ENCODE data around the gene ZFAND6. TPM values are rescaled to one million over a fixed set of nuclear protein-coding genes. Genes with fewer than 3 reads are reported as not detected.

Gene ZFAND6
- total and polyA plus RNA-seq, 10 donors: 68.0 to 154 (median 89.2) TPM

GRCh38 chr15:80152896-80153876, 93.7 kb downstream of the ZFAND6 start, which contains the start of gene FAH:
FAH (plus strand) TSS chr15:80152999; CDS start chr15:80153055, 56 bp downstream.
- intact Hi-C loops (cut with DNase I; ENCODE audit: low total_unique reads): loop anchor here (5.0 kb wide), 1 partner anchor 91 kb away; no protein-coding TSS in a partner anchor
- Histone ChIP-seq H3K27me3 (replicated peaks in 1 of 7) (no peaks in the 10 kb centered on the region), H3K9me3 (no peaks in the 10 kb centered on the region), H3K4me1 (peaks cover 8 to 55% (median 25%) of the 10 kb centered on the region in 6 donors), H3K4me3 (peak within 1 kb of the TSS; percentile 48 to 89 (median 71)), H3K27ac (peak within 1 kb of the TSS; percentile 42 to 87 (median 82)), H3K36me3 (no peaks in the 10 kb centered on the region)
- TF ChIP-seq POLR2AphosphoS5 (IDR thresholded peaks at IDR 0.05): peak; percentile 21 to 73 (median 69)
- TF ChIP-seq CTCF (IDR thresholded peaks at IDR 0.05 in 8 of 11, conservative IDR thresholded peaks at IDR 0.05 in 3 of 11): no peak
- peak; percentile 82 for DNase-seq
- 0 to 2% (median 1%) methylated on average over 32 to 45 of the region's 45 CpGs for WGBS, 5 donors

- H3K4me3 ChIP-seq: peak overlapping the region in 5 of 8 donors; percentile 65 to 89 (median 79)
Observed at GRCh38 chr15:80153900-80154299, 94.4 kb downstream of the ZFAND6 start.

GRCh38 chr15:80154336-80154735, 94.9 kb downstream of the ZFAND6 start:
- no peak for TF ChIP-seq POLR2A (IDR thresholded peaks at IDR 0.05)
- TF ChIP-seq POLR2AphosphoS5 (IDR thresholded peaks at IDR 0.05): no peak
- no peak for TF ChIP-seq CTCF (IDR thresholded peaks at IDR 0.05 in 8 of 11, conservative IDR thresholded peaks at IDR 0.05 in 3 of 11)
- Histone ChIP-seq H3K4me1 (peaks cover 8 to 64% (median 25%) of the 10 kb centered on the region in 6 donors), H3K27me3 (replicated peaks in 1 of 7) (no peaks in the 10 kb centered on the region), H3K9me3 (no peaks in the 10 kb centered on the region), H3K4me3 (peak overlapping the region in 1 of 8 donors; percentile 89), H3K27ac (peak overlapping the region in 4 of 8 donors; percentile 82 to 87 (median 84)), H3K36me3 (peaks cover 0 to 6% (median 0%) of the 10 kb centered on the region in 6 donors)
- WGBS, 5 donors: 84 to 88% (median 86%) methylated on average over 6 of the region's 6 CpGs
- no peak for DNase-seq
- intact Hi-C loops (cut with DNase I; ENCODE audit: low total_unique reads): loop anchor here (5.0 kb wide), 1 partner anchor 92 kb away; no protein-coding TSS in a partner anchor

More at GRCh38 chr15:80153900-80154299, 94.4 kb downstream of the ZFAND6 start:
- H3K27me3 ChIP-seq (replicated peaks in 1 of 7): no peaks in the 10 kb centered on the region
- peak overlapping the region in 5 of 8 donors; percentile 82 to 87 (median 83) for H3K27ac ChIP-seq
- H3K4me1 ChIP-seq: peaks cover 8 to 60% (median 25%) of the 10 kb centered on the region in 6 donors
- no peaks in the 10 kb centered on the region for H3K9me3 ChIP-seq
- peaks cover 0 to 3% (median 0%) of the 10 kb centered on the region in 6 donors for H3K36me3 ChIP-seq
- intact Hi-C loops (cut with DNase I; ENCODE audit: low total_unique reads): loop anchor here (5.0 kb wide), 1 partner anchor 92 kb away; no protein-coding TSS in a partner anchor
- DNase-seq: no peak
- TF ChIP-seq POLR2A (IDR thresholded peaks at IDR 0.05): no peak
- 35 to 67% (median 49%) methylated on average over 4 of the region's 4 CpGs for WGBS, 5 donors

- peaks cover 0 to 13% (median 0%) of the 10 kb centered on the region in 6 donors for H3K36me3 ChIP-seq
- TF ChIP-seq CTCF (IDR thresholded peaks at IDR 0.05 in 8 of 11, conservative IDR thresholded peaks at IDR 0.05 in 3 of 11) (no peak), POLR2AphosphoS5 (IDR thresholded peaks at IDR 0.05) (no peak), POLR2A (IDR thresholded peaks at IDR 0.05) (no peak)
- DNase-seq: no peak
- 65 to 88% (median 72%) methylated on average over 5 of the region's 5 CpGs for WGBS, 5 donors
- no peak overlapping the region for H3K4me3 ChIP-seq
- peak overlapping the region in 5 of 8 donors; percentile 25 to 87 (median 63) for H3K27ac ChIP-seq
- H3K27me3 ChIP-seq (replicated peaks in 1 of 7): no peaks in the 10 kb centered on the region
- intact Hi-C loops (cut with DNase I; ENCODE audit: low total_unique reads): no loop called here
- H3K9me3 ChIP-seq: no peaks in the 10 kb centered on the region
- peaks cover 8 to 71% (median 30%) of the 10 kb centered on the region in 6 donors for H3K4me1 ChIP-seq
Observed at GRCh38 chr15:80155001-80155377, 95.5 kb downstream of the ZFAND6 start.
